CD4-positive, alpha-beta T cell (primary cell): ENCODE results near the gene CD300A. TPM values are rescaled to one million over a fixed set of nuclear protein-coding genes. Genes with fewer than 3 reads are reported as not detected.

Source experiments
- ATAC-seq: fragments of 200-7000 bp; cut with Tn5 transposase; one replicate; pipeline ENCODE4 v1.10.0; 2022; ENCODE audit warnings: mild to moderate bottlenecking; ENCODE audit not compliant: poor library complexity
- CTCF ChIA-PET: fragments of 350-600 bp; sonication (Branson Sonifier 250); formaldehyde crosslinking; loops from one replicate; lab custom pipeline; 2021; ENCODE audit warnings: antibody characterized with exemption, inconsistent platforms; lab: Charles Lee
- POLR2A ChIA-PET: fragments of 350-600 bp; sonication (Branson Sonifier 250); formaldehyde crosslinking; loops from one replicate; lab custom pipeline; 2021; ENCODE audit warnings: antibody characterized with exemption, inconsistent platforms; lab: Charles Lee
- DNase-seq, 14 experiments: peaks; one replicate each; pipeline ENCODE4 v3.0.0-alpha.2; 2013 to 2020; ENCODE audit warnings: mixed read lengths in 2 of 14
- H3K27ac ChIP-seq, 2 donors: one replicate each; pipeline versions ENCODE4 v1.5.1 to v1.7.0; 2013; ENCODE audit warnings: low read length in 2 of 2, low read depth in 1 of 2, mild to moderate bottlenecking in 1 of 2
- H3K27me3 ChIP-seq, 2 experiments: 1 replicate in 1 of 2; 2 replicates in 1 of 2; pipeline versions ENCODE4 v1.6.1 to v1.7.0; 2013; ENCODE audit warnings: low read length in 2 of 2, control low read depth in 1 of 2, mild to moderate bottlenecking in 1 of 2, moderate library complexity in 1 of 2; ENCODE audit not compliant: insufficient read depth in 2 of 2, control insufficient read depth in 1 of 2
- H3K36me3 ChIP-seq: one replicate; pipeline ENCODE4 v1.6.1; 2013; ENCODE audit warnings: low read length, control low read depth; ENCODE audit not compliant: insufficient read depth
- H3K4me1 ChIP-seq: one replicate; pipeline ENCODE4 v1.6.1; 2013; ENCODE audit warnings: low read length, control low read depth; ENCODE audit not compliant: insufficient read depth
- H3K4me3 ChIP-seq: one replicate; pipeline ENCODE4 v1.5.1; 2013; ENCODE audit warnings: mild to moderate bottlenecking, low read length, moderate library complexity
- H3K9me3 ChIP-seq, 2 experiments: 1 replicate in 1 of 2; 2 replicates in 1 of 2; pipeline versions ENCODE4 v1.6.1 to v1.7.0; 2013; ENCODE audit warnings: low read length in 2 of 2, mild to moderate bottlenecking in 2 of 2, control low read depth in 1 of 2, moderate library complexity in 1 of 2; ENCODE audit not compliant: control insufficient read depth in 1 of 2, insufficient read depth in 1 of 2
- H3K27ac Mint-ChIP-seq: one replicate; pipeline ENCODE4 v1.8.0; 2020; ENCODE audit warnings: mixed read lengths
- H3K27me3 Mint-ChIP-seq: one replicate; pipeline ENCODE4 v1.8.0; 2021; ENCODE audit warnings: mixed read lengths
- H3K36me3 Mint-ChIP-seq: one replicate; pipeline ENCODE4 v1.8.0; 2021; ENCODE audit warnings: low read depth, mixed read lengths
- H3K4me1 Mint-ChIP-seq: one replicate; pipeline ENCODE4 v1.8.0; 2021; ENCODE audit warnings: low read depth, mixed read lengths
- H3K4me3 Mint-ChIP-seq: one replicate; pipeline ENCODE4 v1.8.0; 2020; ENCODE audit warnings: mild to moderate bottlenecking, mixed read lengths
- H3K9me3 Mint-ChIP-seq: one replicate; pipeline ENCODE4 v1.8.0; 2020; ENCODE audit warnings: mixed read lengths
- intact Hi-C, 2 experiments: fragments of 100-400 bp; cut with DNase I in 1 of 2; cut with micrococcal nuclease in 1 of 2; formaldehyde crosslinking; loops; one replicate each; pipeline versions ENCODE4 v1.15.1 to v1.9.0; 2023 to 2025; cut with DNase I, micrococcal nuclease
- total RNA-seq, 174 experiments: library from RNA in 2 of 174; stranded (reverse) in 2 of 174; gene quantifications; one replicate each; pipeline ENCODE4 v1.2.3 and lab custom pipeline; 2021 to 2026
- TF ChIP-seq, protein P1 (sequence below): fragments of 200-600 bp; IDR thresholded peaks from one replicate; pipeline ENCODE4 v1.8.0; 2022; ENCODE audit warnings: antibody characterized with exemption, mild to moderate bottlenecking

Gene CD300A
- total RNA-seq, 2 experiments from 2014 or later: 1.8 to 2.6 TPM

DNA sequence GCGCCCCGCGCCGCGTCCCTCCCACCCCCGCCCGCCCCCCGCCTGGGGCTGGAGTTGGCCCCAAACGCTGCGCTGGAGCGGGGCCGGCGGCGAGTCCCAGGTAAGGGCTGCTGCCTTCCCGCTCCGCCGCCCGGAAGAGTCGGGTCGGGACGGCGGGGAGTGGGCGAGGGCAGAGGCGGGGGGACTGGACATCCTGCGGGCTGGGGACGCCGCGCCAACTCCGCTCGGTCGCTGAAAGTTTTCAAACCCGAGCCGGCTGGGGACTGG, 34.1 kb upstream of the CD300A start:
- intact Hi-C loops: no loop called here

DNA sequence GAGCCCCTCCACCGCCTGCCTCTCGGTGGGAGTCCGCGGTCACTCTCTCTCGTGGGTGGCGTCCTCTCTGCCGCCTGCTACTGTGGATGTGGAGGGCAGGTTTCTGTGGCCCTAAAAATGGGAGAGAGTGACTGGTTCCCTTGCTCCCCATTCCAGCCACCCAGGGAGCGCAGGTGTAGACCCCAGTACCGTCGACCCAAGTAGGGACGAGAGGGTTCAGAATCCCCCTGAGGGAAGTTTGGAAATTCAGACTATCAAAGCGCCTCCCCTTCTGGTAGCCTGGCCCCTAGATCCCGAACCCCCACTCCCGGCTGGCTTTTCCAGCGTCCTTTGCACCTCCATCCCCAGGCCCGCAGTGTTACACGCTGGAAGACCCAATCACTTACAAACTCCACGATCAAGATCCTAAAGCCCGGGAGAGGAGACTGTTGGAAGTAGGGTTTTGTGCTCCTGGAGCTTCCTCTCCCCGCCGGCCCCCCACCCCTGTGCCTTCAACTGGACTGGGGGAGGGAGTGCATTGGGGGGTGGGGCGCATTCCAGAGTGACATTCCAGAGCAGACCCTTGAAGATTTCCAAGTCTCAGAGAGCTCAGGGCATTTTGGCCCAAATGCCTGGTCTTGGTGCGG, 33.6 kb upstream of the CD300A start:
- no peaks in the 10 kb centered on the region for H3K4me1 Mint-ChIP-seq
- TF ChIP-seq, protein P1, sequence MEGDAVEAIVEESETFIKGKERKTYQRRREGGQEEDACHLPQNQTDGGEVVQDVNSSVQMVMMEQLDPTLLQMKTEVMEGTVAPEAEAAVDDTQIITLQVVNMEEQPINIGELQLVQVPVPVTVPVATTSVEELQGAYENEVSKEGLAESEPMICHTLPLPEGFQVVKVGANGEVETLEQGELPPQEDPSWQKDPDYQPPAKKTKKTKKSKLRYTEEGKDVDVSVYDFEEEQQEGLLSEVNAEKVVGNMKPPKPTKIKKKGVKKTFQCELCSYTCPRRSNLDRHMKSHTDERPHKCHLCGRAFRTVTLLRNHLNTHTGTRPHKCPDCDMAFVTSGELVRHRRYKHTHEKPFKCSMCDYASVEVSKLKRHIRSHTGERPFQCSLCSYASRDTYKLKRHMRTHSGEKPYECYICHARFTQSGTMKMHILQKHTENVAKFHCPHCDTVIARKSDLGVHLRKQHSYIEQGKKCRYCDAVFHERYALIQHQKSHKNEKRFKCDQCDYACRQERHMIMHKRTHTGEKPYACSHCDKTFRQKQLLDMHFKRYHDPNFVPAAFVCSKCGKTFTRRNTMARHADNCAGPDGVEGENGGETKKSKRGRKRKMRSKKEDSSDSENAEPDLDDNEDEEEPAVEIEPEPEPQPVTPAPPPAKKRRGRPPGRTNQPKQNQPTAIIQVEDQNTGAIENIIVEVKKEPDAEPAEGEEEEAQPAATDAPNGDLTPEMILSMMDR: no peak
- peaks cover 27% of the 10 kb centered on the region for H3K4me1 ChIP-seq
- H3K27me3 ChIP-seq: peaks cover 34 to 41% of the 10 kb centered on the region in 2 experiments
- ATAC-seq: no peak
- H3K27ac ChIP-seq: no peak overlapping the region
- peaks cover 7 to 34% of the 10 kb centered on the region in 2 experiments for H3K9me3 ChIP-seq
- ChIA-PET CTCF (no interaction called here), POLR2A (no interaction called here)
- intact Hi-C loops: no loop called here
- no peaks in the 10 kb centered on the region for H3K36me3 ChIP-seq
- no peak overlapping the region for H3K4me3 ChIP-seq
- DNase-seq: no peak
- H3K9me3 Mint-ChIP-seq: peaks cover 2% of the 10 kb centered on the region
- H3K27me3 Mint-ChIP-seq: peaks cover 74% of the 10 kb centered on the region
- H3K4me3 Mint-ChIP-seq: no peak overlapping the region
- no peak overlapping the region for H3K27ac Mint-ChIP-seq
- H3K36me3 Mint-ChIP-seq: no peaks in the 10 kb centered on the region

More for the DNA sequence above, 34.1 kb upstream of the CD300A start:
- H3K36me3 Mint-ChIP-seq: no peaks in the 10 kb centered on the region
- H3K4me1 ChIP-seq: peaks cover 27% of the 10 kb centered on the region
- H3K27ac ChIP-seq: no peak overlapping the region
- DNase-seq: no peak
- H3K4me3 ChIP-seq: no peak overlapping the region
- H3K9me3 ChIP-seq: peaks cover 2 to 29% of the 10 kb centered on the region in 2 experiments
- CTCF ChIA-PET: no interaction called here
- POLR2A ChIA-PET: no interaction called here
- peaks cover 36 to 41% of the 10 kb centered on the region in 2 experiments for H3K27me3 ChIP-seq
- H3K27ac Mint-ChIP-seq: no peak overlapping the region
- TF ChIP-seq, protein P1: no peak
- H3K4me3 Mint-ChIP-seq: no peak overlapping the region
- peaks cover 2% of the 10 kb centered on the region for H3K9me3 Mint-ChIP-seq
- H3K27me3 Mint-ChIP-seq: peaks cover 75% of the 10 kb centered on the region
- no peaks in the 10 kb centered on the region for H3K4me1 Mint-ChIP-seq
- ATAC-seq: no peak
- H3K36me3 ChIP-seq: no peaks in the 10 kb centered on the region

DNA sequence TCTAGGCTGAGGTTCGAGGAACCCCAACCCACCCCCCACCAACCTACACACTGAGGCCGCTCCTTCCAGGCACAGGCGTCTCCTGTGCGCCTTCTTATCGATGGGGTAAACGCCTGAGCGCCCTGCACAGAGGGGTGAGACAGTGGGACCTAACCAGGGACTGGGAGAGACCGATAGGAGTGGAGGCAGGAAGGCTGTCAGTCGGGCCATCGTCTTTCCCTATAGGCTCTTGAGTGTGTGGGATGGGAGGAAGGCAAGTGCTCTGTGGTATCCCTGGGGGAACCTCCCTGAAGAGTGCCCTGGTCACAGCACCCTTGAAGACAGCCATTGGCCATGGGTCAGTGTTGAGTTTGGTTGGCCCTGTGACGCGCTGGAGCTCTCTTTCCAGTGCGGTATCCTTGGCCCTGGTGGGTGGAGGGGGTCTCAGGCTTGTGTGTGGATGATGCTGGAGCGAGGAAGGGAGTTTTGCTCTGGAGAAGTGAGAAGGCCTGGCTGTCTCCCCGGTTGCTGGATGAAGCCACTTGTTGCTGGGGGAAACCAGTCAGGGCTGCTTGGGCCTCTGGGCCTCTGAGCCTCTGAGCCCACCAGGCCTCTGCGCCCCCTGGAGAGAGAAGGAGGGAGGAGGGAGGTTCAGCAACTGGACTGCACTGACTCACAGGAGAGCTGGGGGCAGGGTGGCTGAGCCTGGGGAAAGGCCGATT, 32.9 kb upstream of the CD300A start:
- no peak overlapping the region for H3K27ac ChIP-seq
- intact Hi-C loops: no loop called here

More for the DNA sequence above, 32.9 kb upstream of the CD300A start:
- no peak for DNase-seq
- POLR2A ChIA-PET: no interaction called here
- no peaks in the 10 kb centered on the region for H3K36me3 Mint-ChIP-seq
- TF ChIP-seq, protein P1: no peak
- Histone ChIP-seq H3K4me1 (peaks cover 27% of the 10 kb centered on the region), H3K27me3 (peaks cover 34 to 41% of the 10 kb centered on the region in 2 experiments), H3K9me3 (peaks cover 10 to 40% of the 10 kb centered on the region in 2 experiments), H3K4me3 (no peak overlapping the region), H3K36me3 (no peaks in the 10 kb centered on the region)
- no peak overlapping the region for H3K27ac Mint-ChIP-seq
- ATAC-seq: no peak
- H3K4me1 Mint-ChIP-seq: no peaks in the 10 kb centered on the region
- no peak overlapping the region for H3K4me3 Mint-ChIP-seq
- peaks cover 3% of the 10 kb centered on the region for H3K9me3 Mint-ChIP-seq
- peaks cover 68% of the 10 kb centered on the region for H3K27me3 Mint-ChIP-seq
- CTCF ChIA-PET: interaction anchor here (0.6 kb wide), 1 partner anchor 382 kb away, joined by 3 read pairs; no protein-coding TSS in a partner anchor
